K562 treated with DMSO at 1 percent for 12 hours (cell line): Measurements from ENCODE around the gene GRN. TPM values are rescaled to one million over a fixed set of nuclear protein-coding genes. Genes with fewer than 3 reads are reported as not detected.

Experiments used
- total RNA-seq: library from RNA; unstranded; fragments of 300-600 nt; gene quantifications from 2 replicates; pipeline ENCODE4 v1.2.3, GENCODE V29; 2022; ENCODE audit not compliant: insufficient read depth

GRN gene
- total RNA-seq, result 259 and 294 TPM in 2 replicates

GRCh38 chr17:44344939-44345453, at the start of gene GRN:
GRN (plus strand) TSS chr17:44345302; CDS start chr17:44349165, 3,863 bp downstream.

DNA sequence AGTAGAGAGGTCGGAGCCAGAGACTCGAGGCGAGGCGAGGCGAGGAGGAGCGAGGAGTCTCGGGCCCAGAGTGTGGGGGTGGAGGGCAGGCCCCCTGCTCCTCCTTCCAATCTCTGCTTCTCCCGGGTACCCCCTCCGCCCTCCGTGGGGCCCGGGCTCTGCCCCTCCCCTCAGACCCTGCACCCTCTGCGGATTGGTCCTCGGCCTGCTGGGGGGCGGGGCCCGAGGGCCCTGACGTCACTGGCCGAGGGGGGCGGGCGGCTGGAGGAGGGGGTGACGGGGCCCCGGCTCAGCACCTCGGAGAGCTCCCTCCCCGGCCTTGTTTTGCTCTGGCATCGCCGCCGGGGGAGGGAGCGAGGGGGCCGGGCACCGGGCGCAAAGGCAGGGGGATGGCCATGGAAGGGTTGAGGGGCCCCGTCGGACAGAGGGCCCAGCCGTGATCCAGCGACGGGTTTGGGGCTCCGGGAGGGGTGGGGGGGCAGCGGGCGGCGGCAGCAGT, 36.7 kb upstream of the GRN start, which contains the start of gene RUNDC3A:
Gene RUNDC3A (plus strand): TSS at position 282 of the 499 bp plus-strand sequence. CDS start 232 bp downstream, outside the sequence.

GRCh38 chr17:44324571-44325275, 20.4 kb upstream of the GRN start, which contains the start of gene SLC25A39:
SLC25A39 (minus strand) TSS chr17:44324823; CDS start chr17:44323562, 1,261 bp downstream.

GRCh38 chr17:44363613-44364159, 18.6 kb downstream of the GRN start, which contains the start of gene FAM171A2:
FAM171A2 (minus strand) TSS chr17:44363853; CDS start chr17:44363714, 139 bp downstream.

DNA sequence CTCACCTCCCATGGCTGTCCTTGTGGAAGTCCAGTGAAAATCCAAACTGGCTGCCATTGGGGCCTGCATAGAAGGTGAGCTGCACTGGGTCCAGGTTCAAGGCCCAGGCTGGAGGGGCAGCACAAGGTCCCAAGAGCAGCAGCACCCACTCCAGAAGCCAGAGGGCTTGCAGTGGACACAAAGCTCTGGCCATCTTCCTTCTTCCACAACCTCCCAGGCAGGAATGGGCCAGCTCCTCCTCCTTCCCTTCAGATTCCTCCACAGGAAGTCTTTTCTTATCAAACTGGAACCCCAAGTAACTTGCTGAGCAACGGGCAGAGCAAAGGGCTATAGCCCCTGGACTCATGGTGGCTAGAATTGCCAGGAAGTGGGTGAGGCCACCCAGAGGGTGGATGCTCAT, 44.2 kb downstream of the GRN start, which contains the start of gene ITGA2B:
Gene ITGA2B (minus strand): TSS at position 369 of the 400 bp plus-strand sequence. CDS start 176 bp downstream, at position 193.

Other genes starting within 250 kb of the GRN start
- gene HDAC5, start 221.7 kb upstream of the GRN start, total RNA-seq, result 31.7 and 48.2 TPM in 2 replicates
- 8.5 and 15.5 TPM in 2 replicates for gene HROB, start 203.4 kb upstream of the GRN start, total RNA-seq
- gene ASB16, start 174.6 kb upstream of the GRN start, total RNA-seq, result 2.2 TPM in 1 of 2 replicates, not detected in the other
- 20.7 and 32.2 TPM in 2 replicates for gene TMUB2, start 158.3 kb upstream of the GRN start, total RNA-seq
- gene ATXN7L3, start 145.4 kb upstream of the GRN start, total RNA-seq, result 36.9 and 58.7 TPM in 2 replicates
- gene UBTF, start 125.6 kb upstream of the GRN start, total RNA-seq, result 26.5 and 52.8 TPM in 2 replicates
- 2.7 and 4.7 TPM in 2 replicates for gene SLC4A1, start 77.2 kb upstream of the GRN start, total RNA-seq
- not detected in 2 replicates for gene RUNDC3A, start 36.7 kb upstream of the GRN start, total RNA-seq
- 187 and 212 TPM in 2 replicates for gene SLC25A39, start 20.5 kb upstream of the GRN start, total RNA-seq
- gene FAM171A2, start 18.6 kb downstream of the GRN start, total RNA-seq, result 18.5 and 20.4 TPM in 2 replicates
- 3.9 and 6.3 TPM in 2 replicates for gene ITGA2B, start 44.3 kb downstream of the GRN start, total RNA-seq
- 3.9 and 22.2 TPM in 2 replicates for gene GPATCH8, start 158.1 kb downstream of the GRN start, total RNA-seq
- 10.4 and 12.4 TPM in 2 replicates for gene FZD2, start 212.2 kb downstream of the GRN start, total RNA-seq